Vagina (tissue), 2 donors: ENCODE measurements around the gene CPSF7.

ENCODE experiments used
- POLR2A ChIP-seq, 2 donors: fragments of 450-650 bp; IDR thresholded peaks; one replicate each; pipeline ENCODE4 v1.6.1; 2017; ENCODE audit warnings: antibody characterized with exemption in 2 of 2, mild to moderate bottlenecking in 2 of 2, moderate library complexity in 2 of 2
- POLR2AphosphoS5 ChIP-seq, 2 donors: sonication (generic); formaldehyde crosslinking; IDR thresholded peaks; one replicate each; pipeline ENCODE4 v1.9.0; 2017; ENCODE audit warnings: antibody characterized with exemption in 2 of 2, mild to moderate bottlenecking in 2 of 2, low read depth in 1 of 2; ENCODE audit not compliant: insufficient read depth in 1 of 2
- TF ChIP-seq, protein P1 (sequence below), 3 experiments: fragments of 450-650 bp in 2 of 3; fragments of 200-600 bp in 1 of 3; sonication (generic) in 1 of 3; IDR thresholded peaks; one replicate each; pipeline ENCODE4 v1.5.1; 2017 to 2019; ENCODE audit warnings: antibody characterized with exemption in 3 of 3, mild to moderate bottlenecking in 2 of 3, moderate library complexity in 2 of 3

DNA sequence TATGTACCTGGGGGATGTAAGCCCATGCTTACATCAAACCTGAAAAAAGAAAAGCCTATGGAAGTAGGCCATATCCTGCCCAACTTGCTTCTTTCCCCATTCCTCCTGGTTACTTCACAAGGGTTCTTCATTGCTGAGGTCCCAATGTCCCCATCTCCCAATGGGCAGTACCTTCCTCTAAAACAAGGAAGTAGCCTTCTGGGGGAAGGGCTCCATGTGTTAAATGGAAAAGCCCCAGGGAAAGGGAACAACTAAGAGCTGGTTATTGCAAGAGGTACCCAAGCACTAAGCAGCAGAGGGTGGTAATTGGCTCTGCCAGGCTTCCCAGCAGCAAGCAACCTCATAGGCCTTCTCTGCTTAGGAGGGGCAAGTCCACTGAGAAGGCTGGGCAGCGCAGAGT is 26.1 kb downstream of the CPSF7 start:
- TF ChIP-seq, protein P1, sequence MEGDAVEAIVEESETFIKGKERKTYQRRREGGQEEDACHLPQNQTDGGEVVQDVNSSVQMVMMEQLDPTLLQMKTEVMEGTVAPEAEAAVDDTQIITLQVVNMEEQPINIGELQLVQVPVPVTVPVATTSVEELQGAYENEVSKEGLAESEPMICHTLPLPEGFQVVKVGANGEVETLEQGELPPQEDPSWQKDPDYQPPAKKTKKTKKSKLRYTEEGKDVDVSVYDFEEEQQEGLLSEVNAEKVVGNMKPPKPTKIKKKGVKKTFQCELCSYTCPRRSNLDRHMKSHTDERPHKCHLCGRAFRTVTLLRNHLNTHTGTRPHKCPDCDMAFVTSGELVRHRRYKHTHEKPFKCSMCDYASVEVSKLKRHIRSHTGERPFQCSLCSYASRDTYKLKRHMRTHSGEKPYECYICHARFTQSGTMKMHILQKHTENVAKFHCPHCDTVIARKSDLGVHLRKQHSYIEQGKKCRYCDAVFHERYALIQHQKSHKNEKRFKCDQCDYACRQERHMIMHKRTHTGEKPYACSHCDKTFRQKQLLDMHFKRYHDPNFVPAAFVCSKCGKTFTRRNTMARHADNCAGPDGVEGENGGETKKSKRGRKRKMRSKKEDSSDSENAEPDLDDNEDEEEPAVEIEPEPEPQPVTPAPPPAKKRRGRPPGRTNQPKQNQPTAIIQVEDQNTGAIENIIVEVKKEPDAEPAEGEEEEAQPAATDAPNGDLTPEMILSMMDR (IDR thresholded peaks at IDR 0.05) = no peak
- TF ChIP-seq POLR2AphosphoS5 (IDR thresholded peaks at IDR 0.05; ENCODE audit: insufficient read depth in 1 of 2, low read depth in 1 of 2) = no peak
- TF ChIP-seq POLR2A (IDR thresholded peaks at IDR 0.05) = no peak
